GM12878 (cell line): ENCODE measurements around the gene ANO4. TPM values are rescaled to one million over a fixed set of nuclear protein-coding genes. Genes with fewer than 3 reads are reported as not detected.

Source experiments
- ATAC-seq: fragments of 200-7000 bp; cut with Tn5 transposase; 3 replicates; pipeline ENCODE4 v1.9.1; 2020; ENCODE audit warnings: mild to moderate bottlenecking, moderate library complexity
- BruUV-seq: library from RNA; stranded (reverse); fragments of 400-500 nt; replicated peaks from 2 replicates; lab custom pipeline; 2021; lab: Mats Ljungman, UMichigan
- CTCF ChIA-PET: fragments of 300-600 bp; sonication (Branson Sonifier 250); formaldehyde crosslinking; extraction: SDS; loops from one replicate; lab custom pipeline; 2021; ENCODE audit warnings: inconsistent platforms; lab: Yijun Ruan, JAX
- POLR2A ChIA-PET: fragments of 350-600 bp; formaldehyde crosslinking; extraction: SDS; loops from one replicate; lab custom pipeline; 2021; ENCODE audit warnings: inconsistent platforms; lab: Charles Lee
- RAD21 ChIA-PET: fragments of 300-600 bp; sonication (Branson Sonifier 250); formaldehyde crosslinking; loops from one replicate; lab custom pipeline; 2023; ENCODE audit warnings: antibody characterized with exemption; ENCODE audit not compliant: unreplicated experiment; lab: Charles Lee
- SMC1A ChIA-PET: fragments of 300-600 bp; sonication (Branson Sonifier 250); formaldehyde crosslinking; loops from one replicate; lab custom pipeline; 2023; ENCODE audit not compliant: unreplicated experiment, uncharacterized antibody; lab: Charles Lee
- DNase-seq: peaks from one replicate; pipeline ENCODE4 v3.0.0-alpha.2; 2011; ENCODE audit warnings: low read depth, low spot score
- FAIRE-seq: peaks from 3 replicates; lab custom pipeline; 2011; peaks lifted over from hg19 to GRCh38; lab: Jason Lieb, UNC
- H2AFZ ChIP-seq: 2 replicates; pipeline ENCODE4 v1.6.0; 2011; ENCODE audit warnings: low read depth, low read length, control low read depth; ENCODE audit not compliant: control insufficient read depth
- H3K27ac ChIP-seq: 2 replicates; pipeline ENCODE4 v1.5.1; 2011; ENCODE audit warnings: control low read depth; ENCODE audit not compliant: control insufficient read depth, insufficient read depth
- H3K27me3 ChIP-seq, 2 experiments: replicated peaks in 1 of 2; 2 replicates each; pipeline versions ENCODE4 v1.6.0 to v1.6.1; 2011; ENCODE audit warnings: low read length in 1 of 2; ENCODE audit not compliant: control insufficient read depth in 2 of 2, insufficient read depth in 2 of 2
- H3K36me3 ChIP-seq, 2 experiments: 2 replicates each; pipeline ENCODE4 v1.5.1; 2011; ENCODE audit warnings: low read length in 1 of 2; ENCODE audit not compliant: control insufficient read depth in 2 of 2, insufficient read depth in 2 of 2
- H3K4me1 ChIP-seq: 2 replicates; pipeline ENCODE4 v1.6.1; 2011; ENCODE audit warnings: mild to moderate bottlenecking, low read length, moderate library complexity, mixed read lengths; ENCODE audit not compliant: control insufficient read depth, insufficient read depth
- H3K4me2 ChIP-seq: 2 replicates; pipeline ENCODE4 v1.6.0; 2011; ENCODE audit warnings: control low read depth; ENCODE audit not compliant: control insufficient read depth, insufficient read depth
- H3K4me3 ChIP-seq: fragments of 200-600 bp; sonication (generic); 2 replicates; pipeline ENCODE4 v1.5.1; 2016
- H3K79me2 ChIP-seq: 2 replicates; pipeline ENCODE4 v1.6.0; 2011; ENCODE audit warnings: low read length; ENCODE audit not compliant: control insufficient read depth, insufficient read depth
- H3K9ac ChIP-seq: 2 replicates; pipeline ENCODE4 v1.8.0; 2011; ENCODE audit warnings: low read length, control low read depth, mixed read lengths; ENCODE audit not compliant: control insufficient read depth, insufficient read depth
- H3K9me3 ChIP-seq: replicated peaks from 3 replicates; pipeline ENCODE4 v1.5.1; 2011; ENCODE audit warnings: mild to moderate bottlenecking, low read length; ENCODE audit not compliant: control insufficient read depth, insufficient read depth
- H4K20me1 ChIP-seq: 2 replicates; pipeline ENCODE4 v1.6.0; 2011; ENCODE audit not compliant: control insufficient read depth, insufficient read depth
- BCL3 ChIP-seq: IDR thresholded peaks from 2 replicates; pipeline ENCODE4 v1.6.1; 2011; ENCODE audit warnings: borderline replicate concordance, low read depth, mild to moderate bottlenecking, moderate library complexity, low read length; ENCODE audit not compliant: insufficient read depth, poor library complexity, severe bottlenecking
- BRCA1 ChIP-seq: IDR thresholded peaks from 2 replicates; pipeline ENCODE4 v1.6.1; 2011; ENCODE audit warnings: low read depth, low read length, improper control_type of control experiment
- DPF2 ChIP-seq: fragments of 450-650 bp; IDR thresholded peaks from 2 replicates; pipeline ENCODE4 v1.6.1; 2017; ENCODE audit warnings: mild to moderate bottlenecking
- FOXM1 ChIP-seq: IDR thresholded peaks from 2 replicates; pipeline ENCODE4 v1.6.1; 2012; ENCODE audit warnings: low read depth, mild to moderate bottlenecking, inconsistent platforms, low read length, moderate library complexity
- IRF4 ChIP-seq: IDR thresholded peaks from 2 replicates; pipeline ENCODE4 v1.6.1; 2011; ENCODE audit warnings: low read depth, low read length
- KAT2A ChIP-seq: conservative IDR thresholded peaks from 2 replicates; pipeline ENCODE4 v1.6.1; 2011; ENCODE audit warnings: low read depth, low read length; ENCODE audit not compliant: control insufficient read depth
- KDM1A ChIP-seq: fragments of 200-600 bp; sonication (generic); IDR thresholded peaks from 2 replicates; pipeline ENCODE4 v1.6.1; 2016; ENCODE audit warnings: borderline replicate concordance
- MEF2A ChIP-seq: IDR thresholded peaks from 2 replicates; pipeline ENCODE4 v1.6.1; 2011; ENCODE audit warnings: low read depth, mild to moderate bottlenecking, low read length, moderate library complexity; ENCODE audit not compliant: insufficient read depth
- MEF2B ChIP-seq: fragments of 450-650 bp; IDR thresholded peaks from 2 replicates; pipeline ENCODE4 v1.6.1; 2018; ENCODE audit warnings: mild to moderate bottlenecking, moderate library complexity; ENCODE audit not compliant: partially characterized antibody, poor library complexity, severe bottlenecking
- MTA3 ChIP-seq: IDR thresholded peaks from 2 replicates; pipeline ENCODE4 v1.6.1; 2012; ENCODE audit warnings: low read length, inconsistent platforms, borderline replicate concordance
- MYC ChIP-seq: IDR thresholded peaks from 2 replicates; pipeline ENCODE4 v1.6.1; 2011; ENCODE audit warnings: mild to moderate bottlenecking, low read length, moderate library complexity, inconsistent platforms; ENCODE audit not compliant: insufficient read depth, insufficient replicate concordance, insufficient read length, severe bottlenecking
- TCF3 ChIP-seq: IDR thresholded peaks from 2 replicates; pipeline ENCODE4 v1.6.1; 2012; ENCODE audit warnings: low read depth, mild to moderate bottlenecking, low read length, borderline replicate concordance; ENCODE audit not compliant: insufficient read depth
- ZNF207 ChIP-seq: fragments of 450-650 bp; IDR thresholded peaks from 2 replicates; pipeline ENCODE4 v1.6.1; 2014; ENCODE audit warnings: antibody characterized with exemption, mild to moderate bottlenecking, borderline replicate concordance
- WGBS: methylation state at CpG from one replicate; pipeline ENCODE4 v1.1.6; 2016; ENCODE audit warnings: low lambda C conversion rate; ENCODE audit not compliant: insufficient replicate concordance, insufficient coverage; ENCODE audit errors: missing lambda C conversion rate; 5-methylcytosine and 5-hydroxymethylcytosine counted together
- in situ Hi-C: fragments of 300-500 bp; cut with MboI; formaldehyde crosslinking; loops from 9 replicates; pipeline ENCODE4 v1.14.3; 2018; ENCODE audit warnings: mixed read lengths
- intact Hi-C: fragments of 100-400 bp; cut with micrococcal nuclease; formaldehyde crosslinking; loops from one replicate; pipeline ENCODE4 v1.14.2; 2022; ENCODE audit not compliant: unreplicated experiment
- polyA plus RNA-seq, 11 experiments: library from polyadenylated mRNA; depleted of rRNA in 4 of 11; unstranded in 6 of 11; stranded (reverse) in 5 of 11; fragments of >200 nt; fragmentation: Nextera tagmentation in 4 of 11; fragmentation: Illumina TruSeq in 1 of 11; extraction: Ambion mirVana in 4 of 11; extraction: Trizol in 1 of 11; gene quantifications; 1 replicate in 1 of 11; 2 replicates in 10 of 11; pipeline versions ENCODE4 v1.2.1 to v1.2.3, GENCODE V29; 2011 to 2016; ENCODE audit warnings: inconsistent platforms in 2 of 11, missing spikeins in 2 of 11, low read depth in 1 of 11
- total RNA-seq, 4 experiments: library from RNA; depleted of rRNA in 3 of 4; stranded (reverse); fragments of >200 nt in 3 of 4; fragmentation: Illumina TruSeq in 1 of 4; extraction: Trizol in 1 of 4; gene quantifications; 2 replicates each; pipeline versions ENCODE4 v1.2.1 to v1.2.3, GENCODE V29; 2013 to 2021

ANO4 gene
- total and polyA plus RNA-seq, 10 of the 15 experiments (the other 5 are each of a cell fraction or from before 2014, with no cell fraction given): not detected

GRCh38 chr12:100980856-100981255 is 186.3 kb downstream of the ANO4 start:
- intact Hi-C loops: no loop called here
- H3K27me3 ChIP-seq: no peaks in the 10 kb centered on the region
- BruUV-seq: no TSS peak
- RAD21 ChIA-PET: no interaction called here
- DNase-seq: no peak
- 0% methylated on average over 1 of the region's 1 CpG for WGBS
- H2AFZ ChIP-seq: no peak overlapping the region
- TF ChIP-seq BCL3 (no peak), MEF2B (no peak), TCF3 (no peak), MTA3 (no peak), MEF2A (no peak), FOXM1 (no peak), IRF4 (no peak), BRCA1 (no peak), KDM1A (no peak), MYC (no peak), ZNF207 (no peak), DPF2 (no peak), KAT2A (no peak)
- H3K9ac ChIP-seq: no peak overlapping the region
- POLR2A ChIA-PET: no interaction called here
- no peaks in the 10 kb centered on the region for H3K4me1 ChIP-seq
- H4K20me1 ChIP-seq: no peaks in the 10 kb centered on the region
- SMC1A ChIA-PET: no interaction called here
- no peak for ATAC-seq
- H3K9me3 ChIP-seq: no peaks in the 10 kb centered on the region
- no peaks in the 10 kb centered on the region for H3K36me3 ChIP-seq
- CTCF ChIA-PET: no interaction called here
- no peak for FAIRE-seq
- no peak overlapping the region for H3K4me2 ChIP-seq
- in situ Hi-C loops: no loop called here
- H3K27ac ChIP-seq: no peak overlapping the region
- H3K4me3 ChIP-seq: no peak overlapping the region
- no peaks in the 10 kb centered on the region for H3K79me2 ChIP-seq
